DOHH2 (cell line): Measurements from ENCODE around the gene CASP2.

Source experiments
- EZH2phosphoT487 ChIP-seq: fragments of 200-600 bp; sonication (generic); IDR thresholded peaks from 2 replicates; pipeline ENCODE4 v1.6.1; 2017; ENCODE audit warnings: borderline replicate concordance, mild to moderate bottlenecking, antibody characterized with exemption, low read length, moderate library complexity, mixed read lengths
- TF ChIP-seq, protein P1 (sequence below): fragments of 200-600 bp; sonication (generic); IDR thresholded peaks from one replicate; pipeline ENCODE4 v1.5.1; 2014; ENCODE audit warnings: antibody characterized with exemption, mild to moderate bottlenecking, low read depth, low read length; ENCODE audit not compliant: poor library complexity, severe bottlenecking

DNA sequence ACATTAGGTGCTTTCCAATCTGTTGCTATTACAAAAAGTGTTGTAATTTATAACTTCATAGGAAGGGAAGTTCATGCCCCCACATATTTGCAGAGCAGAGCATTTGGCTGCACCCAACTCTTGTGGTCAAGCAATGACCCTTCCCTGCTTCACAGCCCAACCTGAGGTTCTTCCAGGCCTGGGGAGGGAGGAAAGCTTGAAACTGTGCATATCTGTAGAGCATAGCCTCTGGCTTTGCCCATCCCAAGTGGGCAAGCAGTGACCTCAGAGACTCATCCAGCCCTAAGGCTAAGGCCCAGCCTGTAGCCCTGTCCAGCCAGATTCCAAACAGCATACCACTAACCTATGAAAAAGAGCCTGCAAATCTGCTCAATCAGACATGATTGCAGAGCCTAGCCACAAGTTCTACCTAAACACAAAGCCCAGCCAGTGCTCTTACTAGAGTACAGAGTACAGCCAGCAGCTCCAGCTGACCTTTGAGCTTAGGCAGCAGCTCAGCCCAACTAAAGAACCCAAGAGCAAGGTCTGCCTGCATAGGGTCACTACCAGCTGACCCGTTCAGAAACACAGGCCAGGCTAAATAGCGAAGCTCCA lies 39.3 kb upstream of the CASP2 start:
- TF ChIP-seq, protein P1, sequence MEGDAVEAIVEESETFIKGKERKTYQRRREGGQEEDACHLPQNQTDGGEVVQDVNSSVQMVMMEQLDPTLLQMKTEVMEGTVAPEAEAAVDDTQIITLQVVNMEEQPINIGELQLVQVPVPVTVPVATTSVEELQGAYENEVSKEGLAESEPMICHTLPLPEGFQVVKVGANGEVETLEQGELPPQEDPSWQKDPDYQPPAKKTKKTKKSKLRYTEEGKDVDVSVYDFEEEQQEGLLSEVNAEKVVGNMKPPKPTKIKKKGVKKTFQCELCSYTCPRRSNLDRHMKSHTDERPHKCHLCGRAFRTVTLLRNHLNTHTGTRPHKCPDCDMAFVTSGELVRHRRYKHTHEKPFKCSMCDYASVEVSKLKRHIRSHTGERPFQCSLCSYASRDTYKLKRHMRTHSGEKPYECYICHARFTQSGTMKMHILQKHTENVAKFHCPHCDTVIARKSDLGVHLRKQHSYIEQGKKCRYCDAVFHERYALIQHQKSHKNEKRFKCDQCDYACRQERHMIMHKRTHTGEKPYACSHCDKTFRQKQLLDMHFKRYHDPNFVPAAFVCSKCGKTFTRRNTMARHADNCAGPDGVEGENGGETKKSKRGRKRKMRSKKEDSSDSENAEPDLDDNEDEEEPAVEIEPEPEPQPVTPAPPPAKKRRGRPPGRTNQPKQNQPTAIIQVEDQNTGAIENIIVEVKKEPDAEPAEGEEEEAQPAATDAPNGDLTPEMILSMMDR, result no peak
- no peak for TF ChIP-seq EZH2phosphoT487
